Neutrophil (primary cell): ENCODE results near the gene DEFB108B.
"Not testable (repeated sequence)": the region's sequence is repeated elsewhere in the genome, so short reads cannot be mapped to it uniquely, and the experiment has no call there.

Source experiments
- H3K27ac ChIP-seq: fragments of 200-600 bp; sonication (generic); 2 replicates; pipeline ENCODE4 v1.5.1; 2016; ENCODE audit warnings: mild to moderate bottlenecking, moderate library complexity
- H3K27me3 ChIP-seq: fragments of 200-600 bp; sonication (generic); 2 replicates; pipeline ENCODE4 v1.6.0; 2016; ENCODE audit warnings: mild to moderate bottlenecking
- H3K36me3 ChIP-seq: fragments of 200-600 bp; sonication (generic); 2 replicates; pipeline ENCODE4 v1.5.1; 2017
- H3K4me1 ChIP-seq, 2 experiments: fragments of 200-600 bp in 1 of 2; sonication (generic) in 1 of 2; 1 replicate in 1 of 2; 2 replicates in 1 of 2; pipeline versions ENCODE4 v1.5.1 to v1.6.1; 2013 to 2016; ENCODE audit warnings: low read depth in 1 of 2, low read length in 1 of 2, mild to moderate bottlenecking in 1 of 2, moderate library complexity in 1 of 2; ENCODE audit not compliant: control insufficient read depth in 1 of 2, insufficient read depth in 1 of 2
- H3K4me3 ChIP-seq, 2 experiments: fragments of 200-600 bp in 1 of 2; sonication (generic) in 1 of 2; 1 replicate in 1 of 2; 2 replicates in 1 of 2; pipeline ENCODE4 v1.5.1; 2013 to 2016; ENCODE audit warnings: low read depth in 1 of 2, low read length in 1 of 2, mild to moderate bottlenecking in 1 of 2, moderate library complexity in 1 of 2
- H3K9me3 ChIP-seq: fragments of 200-600 bp; sonication (generic); 2 replicates; pipeline ENCODE4 v1.5.1; 2016

The DEFB108B gene

GRCh38 chr11:71885806-71886205, 52.8 kb downstream of the DEFB108B start:
- not testable (repeated sequence) for H3K4me3 ChIP-seq, H3K36me3 ChIP-seq, H3K27ac ChIP-seq, H3K9me3 ChIP-seq, H3K27me3 ChIP-seq, H3K4me1 ChIP-seq
